GM19452 (cell line): ENCODE measurements around the gene CIRBP.
"Not testable (repeated sequence)": the region's sequence is repeated elsewhere in the genome, so short reads cannot be mapped to it uniquely, and the experiment has no call there.

Experiments
- ATAC-seq: cut with Tn5 transposase; IDR thresholded peaks from one replicate; pipeline ENCODE4 v1.9.1; 2021; ENCODE audit not compliant: unreplicated experiment

Gene CIRBP

GRCh38 chr19:1307755-1308303 lies 38.7 kb downstream of the CIRBP start:
- no peak for ATAC-seq

GRCh38 chr19:1308718-1309117 lies 39.6 kb downstream of the CIRBP start:
- no peak for ATAC-seq

- no peak for ATAC-seq
Observed at GRCh38 chr19:1309977-1310852, 41.1 kb downstream of the CIRBP start.

GRCh38 chr19:1310853-1311180 lies 41.7 kb downstream of the CIRBP start:
- ATAC-seq, result no peak

- ATAC-seq, result no peak
Observed at GRCh38 chr19:1311543-1312091, 42.5 kb downstream of the CIRBP start.

- ATAC-seq, result no peak
Observed at GRCh38 chr19:1312767-1313694, 43.9 kb downstream of the CIRBP start.

GRCh38 chr19:1313695-1314613 lies 44.8 kb downstream of the CIRBP start:
- ATAC-seq, result no peak

GRCh38 chr19:1315470-1316166 lies 46.5 kb downstream of the CIRBP start:
- no peak for ATAC-seq

- no peak for ATAC-seq
Observed at GRCh38 chr19:1316466-1316865, 47.3 kb downstream of the CIRBP start.

GRCh38 chr19:1317274-1318003 lies 48.3 kb downstream of the CIRBP start:
- ATAC-seq, result no peak

- ATAC-seq, result no peak
Observed at GRCh38 chr19:1318678-1319471, 49.7 kb downstream of the CIRBP start.

- ATAC-seq, result not testable (repeated sequence)
Observed at GRCh38 chr19:1320282-1320650, 51.1 kb downstream of the CIRBP start.

GRCh38 chr19:1321539-1321938 lies 52.4 kb downstream of the CIRBP start:
- no peak for ATAC-seq

- ATAC-seq, result no peak
Observed at GRCh38 chr19:1322198-1322981, 53.3 kb downstream of the CIRBP start.

- no peak for ATAC-seq
Observed at GRCh38 chr19:1324249-1324805, 55.2 kb downstream of the CIRBP start.
